HG03045 (cell line): ENCODE measurements around the gene NEXN.
"Not testable (repeated sequence)": the region's sequence is repeated elsewhere in the genome, so short reads cannot be mapped to it uniquely, and the experiment has no call there.

Experiments used
- ATAC-seq: cut with Tn5 transposase; IDR thresholded peaks from one replicate; pipeline ENCODE4 v1.9.1; 2021; ENCODE audit warnings: mild to moderate bottlenecking, moderate library complexity; ENCODE audit not compliant: unreplicated experiment

Gene NEXN

DNA sequence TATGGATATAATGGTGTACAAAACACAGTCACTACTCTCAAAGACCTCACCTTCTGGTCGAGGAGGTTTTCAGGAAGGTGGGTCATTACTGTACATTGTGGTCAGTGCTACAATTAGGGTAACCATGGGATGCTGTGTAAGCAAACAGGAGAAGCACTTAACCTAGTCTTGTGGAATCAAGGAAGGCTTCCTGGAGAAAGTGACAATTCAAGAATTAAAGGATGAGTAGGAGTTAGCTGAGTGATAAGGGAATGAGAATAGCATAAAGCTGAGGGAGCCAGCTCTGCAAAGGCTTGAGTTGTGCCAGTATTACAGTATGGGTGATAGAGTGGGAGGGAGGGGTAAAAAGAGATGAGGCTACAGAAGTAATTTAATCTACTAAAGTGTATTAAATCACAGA is 17.2 kb downstream of the NEXN start:
- ATAC-seq, result no peak

DNA sequence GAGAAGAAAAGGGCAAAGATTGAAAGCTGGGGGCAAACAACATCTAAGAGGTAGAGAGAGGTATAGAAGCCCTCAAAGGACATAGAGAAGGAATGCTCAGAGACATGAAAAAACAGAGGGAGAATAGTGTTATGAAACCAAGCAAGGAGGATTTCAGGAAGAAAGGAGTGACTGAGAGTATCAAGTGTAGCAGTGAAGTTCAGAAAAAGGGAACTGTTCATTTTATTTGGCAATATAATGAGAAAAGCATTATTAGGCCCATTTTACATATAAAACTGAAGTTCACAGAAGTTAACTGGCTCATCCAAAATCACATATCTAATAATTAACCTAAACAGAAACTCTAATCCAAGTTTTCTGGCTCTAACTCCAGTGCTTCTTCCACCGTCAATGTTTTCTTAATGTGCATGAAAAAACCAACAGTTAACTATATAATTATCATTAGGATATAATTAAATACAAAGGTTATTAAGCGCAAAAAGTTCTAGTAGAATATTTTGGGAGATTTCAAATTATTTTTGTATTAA is 17.7 kb downstream of the NEXN start:
- no peak for ATAC-seq

DNA sequence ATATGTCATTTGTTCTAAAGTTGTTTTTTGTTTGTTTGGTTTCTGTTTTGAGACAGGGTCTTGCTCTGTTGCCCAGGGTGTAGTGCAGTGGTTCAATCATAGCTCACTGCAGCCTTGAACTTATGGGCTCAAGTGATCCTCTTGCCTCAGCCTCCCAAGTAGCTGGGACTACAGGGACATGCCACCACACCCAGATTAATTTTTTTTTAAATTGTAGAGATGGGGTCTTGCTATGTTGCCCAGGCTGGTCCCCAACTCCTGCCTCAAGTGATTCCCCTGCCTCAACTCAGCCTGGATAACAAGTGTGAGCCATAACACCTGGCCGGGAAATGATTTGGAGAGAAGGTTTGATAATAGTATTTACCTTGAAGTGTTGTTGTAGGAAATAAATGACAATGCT is 18.2 kb downstream of the NEXN start:
- ATAC-seq, result no peak

DNA sequence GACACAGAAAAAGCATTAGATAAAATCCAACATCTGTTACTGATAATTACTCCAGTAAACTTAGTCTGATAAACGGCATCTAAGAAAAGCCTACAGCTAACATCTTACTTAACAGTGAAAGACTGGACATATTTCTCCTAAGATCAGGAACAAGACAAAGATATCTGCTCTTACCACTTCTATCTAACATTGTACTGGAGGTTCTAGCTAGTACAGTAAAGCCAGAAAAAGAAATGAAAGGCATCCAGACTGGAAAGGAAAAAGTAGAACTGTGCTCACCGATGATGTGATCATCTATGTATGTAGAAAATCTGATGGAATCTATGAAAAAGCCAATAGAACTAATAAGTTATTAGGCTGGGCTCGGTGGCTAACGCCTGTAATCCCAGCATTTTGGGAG is 21.7 kb downstream of the NEXN start:
- no peak for ATAC-seq

DNA sequence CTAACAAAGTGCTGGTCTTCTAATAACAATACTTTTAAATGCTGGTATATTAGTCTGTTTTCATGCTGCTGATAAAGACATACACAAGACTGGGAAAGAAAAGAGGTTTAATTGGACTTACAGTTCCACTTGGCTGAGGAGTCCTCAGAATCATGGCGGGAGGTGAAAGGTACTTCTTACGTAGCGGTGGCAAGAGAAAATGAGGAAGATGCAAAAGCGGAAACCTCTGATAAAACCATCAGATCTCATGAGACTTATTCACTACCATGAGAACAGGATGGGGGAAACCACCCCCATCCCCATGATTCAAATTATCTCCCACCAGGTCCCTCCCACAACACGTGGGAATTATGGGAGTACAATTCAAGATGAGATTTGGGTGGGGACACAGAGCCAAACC is 30.5 kb downstream of the NEXN start:
- not testable (repeated sequence) for ATAC-seq

DNA sequence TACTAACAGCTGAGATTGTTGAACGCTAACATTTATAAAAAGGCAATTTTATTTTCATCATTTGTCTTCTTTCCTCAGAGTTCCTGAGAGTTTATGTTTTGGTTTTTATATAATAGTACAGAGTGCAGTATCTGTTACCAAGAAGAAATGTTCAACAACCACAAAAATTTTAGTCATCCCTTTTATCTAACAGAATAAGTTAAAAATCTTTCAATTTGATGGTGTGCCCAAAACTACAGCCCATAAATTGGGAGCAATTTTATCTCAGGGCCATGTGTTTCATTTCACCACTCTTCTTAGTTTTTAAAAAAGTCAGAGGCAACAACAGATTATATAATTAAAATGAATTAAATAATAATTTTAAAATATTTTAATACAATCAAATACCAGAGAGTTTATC is 37.1 kb downstream of the NEXN start:
- ATAC-seq, result no peak

DNA sequence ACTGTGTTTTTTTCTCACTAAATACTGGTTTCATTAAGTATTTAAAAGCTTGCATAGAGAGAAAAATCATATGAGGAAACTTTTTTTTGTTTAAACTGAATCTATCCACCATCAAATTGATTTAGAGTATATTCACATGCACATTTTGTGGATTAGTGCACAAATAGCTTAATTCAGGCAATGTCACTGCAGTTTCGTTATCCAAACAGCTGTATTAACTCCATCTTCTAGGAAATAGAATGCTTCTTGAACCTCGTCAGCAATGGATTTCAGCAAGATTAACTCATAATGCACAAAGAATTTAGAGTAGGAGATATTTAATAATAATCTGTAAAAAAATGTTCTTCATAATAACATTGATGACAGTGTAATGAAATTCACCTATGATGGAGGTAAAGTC is 37.5 kb downstream of the NEXN start:
- no peak for ATAC-seq

DNA sequence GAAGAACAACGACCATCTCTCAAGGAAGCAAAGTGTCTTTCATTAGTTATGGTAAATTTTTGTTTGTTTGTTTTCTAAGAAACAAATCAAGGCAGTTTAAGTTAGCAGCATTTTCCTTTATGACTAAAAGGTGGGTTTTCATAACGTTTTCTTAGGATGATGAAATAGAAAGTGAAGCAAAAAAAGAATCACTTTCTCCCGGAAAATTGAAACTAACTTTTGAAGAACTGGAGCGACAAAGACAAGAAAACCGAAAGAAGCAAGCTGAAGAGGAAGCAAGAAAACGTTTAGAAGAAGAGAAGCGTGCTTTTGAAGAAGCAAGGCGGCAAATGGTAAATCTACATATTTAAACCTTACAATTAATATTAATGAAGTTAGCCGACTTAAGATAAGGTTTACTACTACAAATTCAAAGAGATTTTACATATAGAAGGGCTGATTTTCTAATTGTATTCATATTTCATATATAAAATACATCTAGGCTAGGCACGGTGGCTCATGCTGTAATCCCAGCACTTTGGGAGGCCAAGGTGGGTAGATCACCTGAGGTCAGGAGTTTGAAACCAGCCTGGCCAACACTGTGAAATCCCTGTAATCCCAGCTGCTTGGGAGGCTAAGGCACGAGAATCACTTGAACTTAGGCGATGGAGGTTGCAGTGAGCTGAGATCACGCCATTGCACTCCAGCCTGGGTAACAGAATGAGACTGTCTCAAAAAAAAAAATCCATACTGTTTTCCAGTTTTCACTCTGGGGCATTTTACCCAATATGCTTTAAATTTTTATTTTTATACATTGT is 38.3 kb downstream of the NEXN start:
- ATAC-seq, result no peak

DNA sequence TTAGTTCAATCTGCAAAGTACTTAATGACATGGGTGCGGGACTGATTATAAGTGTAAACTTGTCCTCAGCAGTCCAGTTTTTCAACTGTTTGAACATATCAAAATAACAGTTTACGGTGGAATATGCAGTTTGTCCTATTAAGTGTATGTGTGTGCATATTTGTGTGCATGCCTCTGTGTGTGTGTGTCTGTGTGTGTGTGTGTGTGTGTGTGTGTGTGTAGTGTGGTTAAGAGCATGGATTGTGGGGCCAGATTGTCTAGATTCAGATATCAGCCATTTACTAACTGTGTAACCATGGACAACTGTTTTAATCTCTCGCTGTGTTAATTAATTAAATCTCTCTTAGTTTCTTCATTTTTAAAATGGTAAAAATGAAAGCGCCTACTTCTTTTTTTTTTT is 39.0 kb downstream of the NEXN start:
- no peak for ATAC-seq

DNA sequence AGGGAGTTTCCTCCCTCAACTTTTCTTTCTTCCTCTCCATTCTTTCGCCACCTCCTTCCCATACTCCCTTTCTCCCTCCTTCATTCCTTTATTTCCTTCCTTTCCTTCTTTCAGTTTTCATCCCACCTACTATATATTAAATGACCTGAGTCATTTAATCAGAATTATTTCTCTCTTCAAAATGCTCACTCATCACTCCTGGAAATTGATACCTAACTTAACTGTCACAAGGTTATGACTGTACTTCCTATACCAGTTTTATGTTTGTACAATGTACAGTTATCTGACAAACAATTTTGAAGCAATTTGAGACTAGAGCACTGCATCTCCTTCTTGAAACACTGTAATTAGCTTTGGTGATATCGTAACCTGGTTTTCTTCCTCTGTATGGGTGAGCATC is 41.4 kb downstream of the NEXN start:
- ATAC-seq, result no peak

DNA sequence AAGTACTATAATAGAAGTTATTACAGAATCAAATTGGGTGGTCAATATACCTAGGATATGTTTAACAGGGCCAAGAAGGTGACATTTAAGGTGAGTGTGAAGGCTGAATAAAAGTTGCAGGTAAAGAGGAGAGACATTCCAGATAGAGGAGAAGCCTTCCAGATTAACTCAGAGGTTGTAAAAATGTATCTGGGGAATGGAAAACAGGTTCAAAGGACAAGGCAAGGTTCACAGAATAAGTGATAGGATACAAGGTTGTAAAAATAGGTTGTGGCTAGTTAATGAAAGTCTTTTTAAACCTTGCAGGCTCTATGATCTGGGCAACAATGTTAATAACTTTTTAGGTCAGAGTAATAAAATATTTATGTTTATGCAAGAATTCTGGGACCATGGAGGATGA is 50.2 kb downstream of the NEXN start:
- ATAC-seq, result no peak

DNA sequence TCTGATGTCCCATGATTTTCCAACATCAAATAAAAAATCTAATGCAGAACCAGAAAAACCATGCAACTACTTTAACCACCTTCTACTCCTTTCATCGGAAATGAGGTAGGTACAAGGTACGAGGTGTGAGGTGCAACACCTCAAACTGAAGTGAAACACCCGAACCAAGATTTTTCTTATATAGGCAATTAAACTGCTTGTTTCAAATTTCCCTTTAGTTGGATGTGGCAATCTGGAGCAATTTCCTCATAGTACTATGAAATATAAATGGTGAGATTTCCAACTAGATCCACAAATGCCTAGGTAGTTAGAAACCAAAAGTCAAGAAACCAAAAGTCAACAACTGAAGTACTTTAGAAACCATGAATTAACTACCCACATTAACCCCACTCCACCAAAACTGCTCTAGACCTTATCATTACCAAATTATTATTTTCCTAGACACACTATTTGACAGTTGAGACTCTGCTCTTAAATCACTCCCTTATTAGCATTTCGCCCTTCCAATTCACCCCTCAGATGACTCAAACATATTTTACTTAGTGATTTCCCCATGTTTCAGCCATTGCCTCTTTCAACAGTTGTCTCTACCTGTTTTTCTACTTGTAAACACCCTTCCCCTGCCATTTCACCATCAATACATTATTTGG is 52.6 kb downstream of the NEXN start:
- ATAC-seq, result no peak

DNA sequence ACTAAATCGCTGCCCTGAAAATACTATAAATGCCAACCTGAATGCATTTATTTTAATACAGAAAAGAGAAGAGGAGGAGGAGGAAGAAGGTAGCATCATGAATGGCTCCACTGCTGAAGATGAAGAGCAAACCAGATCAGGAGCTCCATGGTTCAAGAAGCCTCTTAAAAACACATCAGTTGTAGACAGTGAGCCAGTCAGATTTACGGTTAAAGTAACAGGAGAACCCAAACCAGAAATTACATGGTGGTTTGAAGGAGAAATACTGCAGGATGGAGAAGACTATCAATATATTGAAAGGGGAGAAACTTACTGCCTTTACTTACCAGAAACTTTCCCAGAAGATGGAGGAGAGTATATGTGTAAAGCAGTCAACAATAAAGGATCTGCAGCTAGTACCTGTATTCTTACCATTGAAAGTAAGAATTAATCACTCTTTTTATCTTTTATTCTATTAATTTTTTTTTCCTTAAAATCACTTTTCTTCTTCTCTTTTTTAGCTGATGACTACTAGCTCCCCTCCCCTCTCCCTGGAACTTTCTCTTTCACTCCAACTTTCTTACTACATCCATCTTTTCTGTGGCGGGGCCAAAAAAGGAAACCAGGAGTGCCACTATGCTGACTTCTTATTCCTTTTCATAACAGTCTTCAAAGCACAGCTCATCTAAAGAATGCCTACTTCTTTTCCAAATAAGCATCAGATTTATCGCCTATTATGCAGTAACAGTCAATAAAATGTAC is 54.1 kb downstream of the NEXN start:
- ATAC-seq, result no peak

DNA sequence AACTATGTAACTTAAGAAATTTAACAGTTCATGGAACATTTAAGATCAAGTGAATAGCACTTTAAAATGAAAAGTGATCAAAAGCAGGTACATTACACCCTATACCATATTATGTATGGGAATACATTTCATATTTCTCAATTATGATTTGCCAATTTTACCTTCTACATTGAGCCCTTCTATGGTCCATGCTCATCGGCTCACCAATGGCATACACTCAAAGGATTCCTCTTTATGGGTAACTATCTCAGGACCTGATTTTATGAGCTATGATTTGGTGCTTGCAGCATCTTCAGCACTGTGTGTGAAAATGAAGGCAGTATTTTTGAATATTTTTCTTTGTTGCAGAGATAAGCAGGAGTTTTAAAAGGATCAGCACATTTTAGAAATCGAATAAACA is 56.9 kb downstream of the NEXN start:
- ATAC-seq, result no peak

DNA sequence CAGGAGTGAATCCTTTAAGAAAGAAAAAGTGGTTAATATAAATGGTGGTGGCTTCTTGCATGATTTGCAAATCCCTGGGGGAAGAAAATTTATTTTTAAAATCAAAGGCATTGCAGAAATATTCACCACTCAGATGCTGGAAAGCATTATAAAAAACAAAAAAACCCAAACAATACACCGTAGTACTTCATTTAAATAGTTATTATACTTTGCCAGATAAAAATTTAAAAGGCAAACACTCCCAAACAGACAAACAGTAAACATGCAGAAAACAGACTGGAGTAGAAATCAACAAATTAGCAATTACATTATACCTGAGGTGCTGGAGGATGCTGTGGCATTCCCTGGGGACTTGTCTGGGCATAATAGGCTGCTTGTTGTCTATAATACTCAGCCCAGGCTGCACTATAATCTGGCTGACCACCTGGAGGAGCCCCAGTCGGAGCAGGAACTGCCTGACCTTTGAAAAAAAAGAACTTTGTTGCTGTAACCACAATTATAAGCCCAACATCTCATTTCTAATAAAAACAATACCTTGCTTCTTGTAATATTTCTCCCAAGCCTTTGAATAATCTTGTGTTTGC is 60.5 kb downstream of the NEXN start:
- ATAC-seq, result no peak

DNA sequence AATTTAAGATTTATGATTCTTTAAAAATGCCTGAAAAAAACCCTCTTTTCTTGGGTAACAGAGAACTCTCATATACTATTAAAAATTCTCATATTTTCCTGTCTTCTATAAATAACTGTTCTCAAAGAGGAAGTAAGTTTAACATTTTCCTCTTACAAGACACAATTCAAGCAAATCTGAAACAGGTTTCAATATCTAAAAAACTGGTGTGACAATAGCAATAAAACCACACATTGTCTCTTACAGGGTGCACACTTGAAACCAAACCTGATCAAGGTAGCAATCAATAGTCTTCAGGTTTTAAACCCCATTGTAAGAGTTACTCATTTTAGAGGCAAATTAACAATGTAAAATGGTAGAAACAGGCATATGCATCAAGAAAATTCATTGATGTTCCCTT is 62.4 kb downstream of the NEXN start:
- ATAC-seq, result no peak

DNA sequence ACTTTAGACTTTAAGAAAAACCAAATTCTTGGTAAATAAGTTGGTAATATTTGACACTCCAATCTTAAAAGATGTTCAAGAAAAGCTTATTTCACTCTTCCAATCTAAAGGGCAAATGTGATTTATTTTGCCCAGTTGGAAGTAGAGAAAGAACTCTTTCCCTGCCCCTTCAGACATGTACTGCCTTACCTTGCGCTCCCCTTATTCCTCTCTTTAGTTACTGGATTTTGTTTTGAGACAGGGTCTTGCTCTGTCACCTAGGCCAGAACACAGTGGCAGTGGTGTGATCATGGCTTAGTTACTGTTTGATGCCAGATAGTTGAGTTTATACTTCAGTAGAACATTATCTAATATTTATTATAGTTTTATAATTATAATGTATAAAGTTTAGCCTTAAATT is 62.9 kb downstream of the NEXN start:
- ATAC-seq, result no peak

DNA sequence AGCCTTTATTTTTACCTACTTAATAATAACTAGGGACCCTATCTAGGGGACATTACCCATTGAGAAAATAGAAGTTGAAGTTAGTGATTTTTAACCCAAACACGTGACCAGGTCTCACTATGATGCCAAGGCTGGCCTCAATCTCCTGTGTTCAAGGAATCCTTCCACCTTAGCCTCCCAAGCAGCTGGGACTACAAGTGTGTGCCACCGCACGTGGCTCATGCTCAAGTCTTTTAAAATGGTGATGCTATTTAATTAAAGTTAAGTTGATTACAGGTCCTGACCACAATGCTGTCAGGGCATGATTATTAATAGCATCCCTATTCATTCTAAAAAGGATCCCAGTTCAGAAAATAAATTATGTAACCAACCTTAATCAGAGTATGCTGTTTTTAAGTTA is 65.5 kb downstream of the NEXN start:
- ATAC-seq, result no peak

DNA sequence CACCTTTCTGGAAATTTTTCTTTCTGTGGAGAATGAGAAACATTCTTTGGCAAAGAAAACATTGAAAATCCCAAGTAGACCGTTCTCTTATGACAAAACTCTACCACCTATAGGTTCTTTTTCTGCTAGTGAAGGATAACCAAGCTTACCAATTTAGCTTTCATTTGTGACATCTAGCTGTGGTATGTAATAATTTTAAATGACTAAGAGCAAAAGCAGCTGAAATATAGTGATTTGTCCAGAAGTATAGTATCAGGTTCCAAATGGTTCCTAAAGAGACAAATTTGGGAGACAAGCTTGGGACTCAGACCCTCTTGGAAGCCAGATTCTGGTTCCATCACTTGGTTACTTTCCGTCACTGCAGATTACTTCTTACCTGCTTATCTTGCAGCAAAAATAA is 66.1 kb downstream of the NEXN start:
- ATAC-seq, result no peak

DNA sequence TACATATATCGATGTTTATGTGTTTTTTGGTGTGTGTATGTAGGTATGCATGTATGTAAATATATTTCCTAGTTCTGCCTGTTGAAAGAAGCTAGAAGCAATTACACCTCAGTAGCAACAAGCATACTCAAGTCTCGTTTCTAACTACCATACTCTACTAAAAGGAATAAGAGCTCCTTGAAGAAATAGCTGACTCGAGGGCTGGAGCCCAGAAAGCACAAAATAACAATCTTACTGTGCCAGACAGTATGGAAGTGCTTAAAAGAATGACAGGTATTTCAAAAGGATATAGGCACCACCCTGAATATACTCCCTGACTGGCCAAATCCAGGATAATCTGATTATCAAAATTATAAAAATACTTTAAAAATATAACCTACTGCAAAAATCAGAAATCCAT is 67.3 kb downstream of the NEXN start:
- no peak for ATAC-seq

DNA sequence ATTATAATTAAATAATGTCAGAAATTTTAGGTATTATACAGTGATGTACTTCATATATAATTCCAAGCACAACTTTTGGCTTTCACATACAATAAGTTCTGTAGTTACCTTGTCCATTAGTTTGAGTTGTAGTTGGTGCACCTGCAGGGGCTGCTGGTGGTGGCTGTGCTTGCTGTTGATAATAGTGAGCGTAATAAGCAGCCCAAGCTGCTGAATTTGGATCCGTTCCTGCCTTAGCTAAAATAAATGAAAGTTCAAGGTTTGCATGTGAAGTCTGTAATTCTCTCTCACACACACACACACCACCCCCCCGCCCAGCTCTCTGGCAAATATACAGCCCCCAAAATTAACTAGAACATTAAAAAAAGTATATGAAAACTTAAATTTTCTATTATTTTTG is 68.0 kb downstream of the NEXN start:
- no peak for ATAC-seq

DNA sequence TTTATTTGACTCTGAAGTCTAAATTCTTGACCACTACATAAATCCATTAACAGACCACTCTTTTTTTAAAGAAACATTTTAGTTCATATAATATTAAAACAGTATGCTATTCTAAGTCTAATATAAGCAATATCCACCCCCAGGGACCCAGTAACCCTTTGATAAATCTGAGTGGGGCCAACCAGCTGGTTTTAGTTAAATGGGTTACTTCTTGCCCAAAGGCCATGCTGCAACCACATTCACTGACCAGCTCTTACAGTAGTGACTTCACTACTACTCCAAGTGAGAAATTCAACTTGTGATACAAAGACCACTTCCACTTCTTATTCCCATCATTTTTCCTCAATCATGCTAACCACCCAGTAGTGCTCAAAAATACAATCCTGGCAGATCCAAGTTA is 70.0 kb downstream of the NEXN start:
- no peak for ATAC-seq
